ENCODE results near the gene ORAI2. TPM values are rescaled to one million over a fixed set of nuclear protein-coding genes. Genes with fewer than 3 reads are reported as not detected.

Gene ORAI2
- total RNA-seq, 4 donors from 2014 or later = 2.7 to 6.8 (median 6.4) TPM

DNA sequence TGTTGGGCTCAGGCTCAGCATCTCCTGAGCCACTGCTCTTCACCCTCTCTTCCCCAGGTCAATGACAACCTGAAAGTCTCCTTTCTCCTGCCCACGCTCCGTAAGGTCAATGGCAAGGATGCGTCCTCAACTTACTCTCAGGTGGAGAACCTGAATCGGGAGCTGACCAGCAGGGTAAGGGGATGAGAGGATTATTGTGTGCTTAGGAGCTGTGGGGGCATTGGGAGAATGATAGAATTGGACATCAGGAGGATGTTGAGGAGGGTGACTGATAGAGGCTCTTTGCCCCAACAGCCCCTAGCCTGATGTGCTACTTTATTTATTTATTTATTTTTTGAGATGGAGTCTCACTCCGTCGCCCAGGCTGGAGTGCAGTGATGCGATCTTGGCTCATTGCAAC is 32.7 kb downstream of the ORAI2 start:
- no peak for DNase-seq (ENCODE audit: low spot score in 2 of 2)
- 95% methylated on average over 7 of the region's 7 CpGs for WGBS, 2 donors
- H3K4me3 ChIP-seq (ENCODE audit: low read depth, poor library complexity, severe bottlenecking) = no peak overlapping the region
- intact Hi-C loops (cut with DNase I; ENCODE audit: low total_unique reads) = no loop called here
- TF ChIP-seq, protein P1, sequence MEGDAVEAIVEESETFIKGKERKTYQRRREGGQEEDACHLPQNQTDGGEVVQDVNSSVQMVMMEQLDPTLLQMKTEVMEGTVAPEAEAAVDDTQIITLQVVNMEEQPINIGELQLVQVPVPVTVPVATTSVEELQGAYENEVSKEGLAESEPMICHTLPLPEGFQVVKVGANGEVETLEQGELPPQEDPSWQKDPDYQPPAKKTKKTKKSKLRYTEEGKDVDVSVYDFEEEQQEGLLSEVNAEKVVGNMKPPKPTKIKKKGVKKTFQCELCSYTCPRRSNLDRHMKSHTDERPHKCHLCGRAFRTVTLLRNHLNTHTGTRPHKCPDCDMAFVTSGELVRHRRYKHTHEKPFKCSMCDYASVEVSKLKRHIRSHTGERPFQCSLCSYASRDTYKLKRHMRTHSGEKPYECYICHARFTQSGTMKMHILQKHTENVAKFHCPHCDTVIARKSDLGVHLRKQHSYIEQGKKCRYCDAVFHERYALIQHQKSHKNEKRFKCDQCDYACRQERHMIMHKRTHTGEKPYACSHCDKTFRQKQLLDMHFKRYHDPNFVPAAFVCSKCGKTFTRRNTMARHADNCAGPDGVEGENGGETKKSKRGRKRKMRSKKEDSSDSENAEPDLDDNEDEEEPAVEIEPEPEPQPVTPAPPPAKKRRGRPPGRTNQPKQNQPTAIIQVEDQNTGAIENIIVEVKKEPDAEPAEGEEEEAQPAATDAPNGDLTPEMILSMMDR (IDR thresholded peaks at IDR 0.05) = no peak
- no peak for TF ChIP-seq POLR2A (IDR thresholded peaks at IDR 0.05)

DNA sequence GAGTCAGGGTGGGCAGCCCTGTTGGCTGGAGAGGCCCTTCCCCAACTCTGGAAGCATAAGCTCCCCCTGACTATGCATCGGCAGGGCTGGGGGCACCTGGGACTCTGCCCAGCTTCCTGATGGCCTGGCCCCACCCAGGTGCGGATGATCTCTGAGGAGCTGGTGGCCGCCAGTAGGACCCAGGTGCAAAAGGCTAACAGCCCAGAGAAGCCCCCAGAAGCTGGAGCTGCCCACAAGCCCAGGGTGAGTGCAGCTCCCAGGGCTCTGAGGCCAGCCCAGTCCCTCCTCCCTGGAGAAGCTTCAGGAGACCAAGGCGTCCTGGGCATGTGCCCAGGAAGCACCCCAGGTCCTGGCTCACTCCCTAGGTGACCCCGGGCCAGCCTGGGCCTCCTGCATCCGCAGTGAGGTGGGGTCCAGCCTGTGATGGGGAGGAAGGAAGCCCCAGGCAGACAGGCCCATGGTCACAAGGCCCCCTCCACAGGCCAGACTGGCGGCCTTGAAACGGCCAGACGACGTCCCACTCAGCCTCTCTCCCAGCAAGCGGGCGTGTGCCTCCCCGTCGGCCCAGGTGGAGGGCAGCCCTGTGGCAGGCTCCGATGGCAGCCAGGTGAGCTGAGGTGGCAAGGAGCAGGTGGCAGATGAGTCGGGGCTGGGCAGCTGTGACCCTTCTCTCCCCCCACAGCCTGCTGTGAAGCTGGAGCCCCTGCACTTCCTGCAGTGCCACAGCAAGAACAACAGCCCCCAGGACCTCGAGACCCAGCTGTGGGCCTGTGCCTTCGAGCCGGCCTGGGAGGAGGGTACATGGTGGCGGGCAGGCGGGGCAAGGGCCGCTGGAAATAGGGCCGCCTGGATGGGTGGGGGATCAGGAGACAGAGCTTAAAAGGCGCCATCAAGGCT is 34.5 kb downstream of the ORAI2 start:
- H3K4me3 ChIP-seq (ENCODE audit: low read depth, poor library complexity, severe bottlenecking) = no peak overlapping the region
- no peak for TF ChIP-seq POLR2A (IDR thresholded peaks at IDR 0.05)
- TF ChIP-seq, protein P1 (IDR thresholded peaks at IDR 0.05) = no peak
- intact Hi-C loops (cut with DNase I; ENCODE audit: low total_unique reads) = no loop called here
- 90% methylated on average over 17 to 23 of the region's 24 CpGs for WGBS, 2 donors
- DNase-seq (ENCODE audit: low spot score in 2 of 2) = no peak

DNA sequence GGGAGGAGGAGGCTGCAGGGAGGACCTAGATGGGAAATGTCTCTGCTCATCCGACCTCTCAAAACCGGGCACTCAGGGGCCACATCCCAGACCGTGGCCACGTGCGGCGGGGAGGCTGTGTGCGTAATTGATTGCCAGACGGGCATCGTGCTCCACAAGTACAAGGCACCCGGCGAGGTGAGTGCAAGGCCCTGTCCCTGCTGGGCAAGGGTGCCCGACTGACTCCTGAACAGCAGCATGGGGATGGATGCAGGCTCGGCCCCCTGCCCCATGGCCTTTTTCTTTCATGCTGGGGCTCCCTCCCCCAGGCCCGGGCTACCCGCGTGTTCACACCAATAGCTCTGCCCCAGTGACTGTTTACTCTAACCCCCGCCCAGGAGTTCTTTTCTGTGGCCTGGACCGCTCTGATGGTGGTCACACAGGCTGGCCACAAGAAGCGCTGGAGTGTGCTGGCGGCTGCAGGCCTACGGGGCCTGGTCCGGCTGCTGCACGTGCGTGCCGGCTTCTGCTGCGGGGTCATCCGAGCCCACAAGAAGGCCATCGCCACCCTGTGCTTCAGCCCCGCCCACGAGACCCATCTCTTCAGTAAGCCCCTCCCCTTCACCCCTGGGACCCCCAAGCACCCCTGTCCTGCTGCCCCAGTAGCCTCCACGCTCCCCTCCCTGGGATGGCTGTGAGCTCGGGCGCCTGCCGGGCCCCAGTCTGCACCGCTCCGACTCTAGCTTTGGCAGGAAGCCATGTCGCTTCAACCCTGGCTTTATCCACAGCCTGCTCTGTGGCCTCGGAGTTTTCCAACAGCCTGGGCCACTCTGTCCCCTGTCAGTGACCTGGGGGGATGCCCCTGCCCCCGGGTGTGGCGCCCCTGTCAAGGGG is 35.3 kb downstream of the ORAI2 start:
- no peak overlapping the region for H3K4me3 ChIP-seq (ENCODE audit: low read depth, poor library complexity, severe bottlenecking)
- no peak for DNase-seq (ENCODE audit: low spot score in 2 of 2)
- 92 to 94% methylated on average over 39 to 40 of the region's 40 CpGs for WGBS, 2 donors
- intact Hi-C loops (cut with DNase I; ENCODE audit: low total_unique reads) = no loop called here
- no peak for TF ChIP-seq POLR2A (IDR thresholded peaks at IDR 0.05)
- TF ChIP-seq, protein P1 (IDR thresholded peaks at IDR 0.05) = no peak

DNA sequence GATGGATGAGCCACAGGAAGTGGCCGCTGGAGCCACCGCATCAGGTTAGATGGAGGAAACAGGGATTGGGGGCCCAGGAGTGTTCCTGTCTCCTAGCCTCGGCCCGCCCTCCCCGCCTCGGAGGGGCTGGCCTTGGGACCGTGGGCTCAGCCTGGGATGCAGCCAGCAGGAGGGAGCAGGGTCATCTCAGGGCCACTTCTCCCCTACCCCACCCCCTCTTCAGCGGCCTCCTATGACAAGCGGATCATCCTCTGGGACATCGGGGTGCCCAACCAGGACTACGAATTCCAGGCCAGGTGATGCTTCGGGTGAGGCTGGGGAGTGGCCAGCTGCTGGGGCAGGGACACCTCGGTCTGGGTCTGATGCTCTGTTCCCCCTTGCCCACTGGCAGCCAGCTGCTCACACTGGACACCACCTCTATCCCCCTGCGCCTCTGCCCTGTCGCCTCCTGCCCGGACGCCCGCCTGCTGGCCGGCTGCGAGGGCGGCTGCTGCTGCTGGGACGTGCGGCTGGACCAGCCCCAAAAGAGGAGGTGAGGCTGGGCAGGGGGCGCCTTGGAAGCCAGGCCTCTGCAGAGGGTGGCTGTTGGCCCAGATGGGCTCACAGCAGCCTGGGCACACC is 36.1 kb downstream of the ORAI2 start:
- H3K4me3 ChIP-seq (ENCODE audit: low read depth, poor library complexity, severe bottlenecking) = no peak overlapping the region
- 89 to 91% methylated on average over 21 to 24 of the region's 24 CpGs for WGBS, 2 donors
- no peak for TF ChIP-seq POLR2A (IDR thresholded peaks at IDR 0.05)
- TF ChIP-seq, protein P1 (IDR thresholded peaks at IDR 0.05) = no peak
- DNase-seq (ENCODE audit: low spot score in 2 of 2) = no peak
- intact Hi-C loops (cut with DNase I; ENCODE audit: low total_unique reads) = no loop called here

DNA sequence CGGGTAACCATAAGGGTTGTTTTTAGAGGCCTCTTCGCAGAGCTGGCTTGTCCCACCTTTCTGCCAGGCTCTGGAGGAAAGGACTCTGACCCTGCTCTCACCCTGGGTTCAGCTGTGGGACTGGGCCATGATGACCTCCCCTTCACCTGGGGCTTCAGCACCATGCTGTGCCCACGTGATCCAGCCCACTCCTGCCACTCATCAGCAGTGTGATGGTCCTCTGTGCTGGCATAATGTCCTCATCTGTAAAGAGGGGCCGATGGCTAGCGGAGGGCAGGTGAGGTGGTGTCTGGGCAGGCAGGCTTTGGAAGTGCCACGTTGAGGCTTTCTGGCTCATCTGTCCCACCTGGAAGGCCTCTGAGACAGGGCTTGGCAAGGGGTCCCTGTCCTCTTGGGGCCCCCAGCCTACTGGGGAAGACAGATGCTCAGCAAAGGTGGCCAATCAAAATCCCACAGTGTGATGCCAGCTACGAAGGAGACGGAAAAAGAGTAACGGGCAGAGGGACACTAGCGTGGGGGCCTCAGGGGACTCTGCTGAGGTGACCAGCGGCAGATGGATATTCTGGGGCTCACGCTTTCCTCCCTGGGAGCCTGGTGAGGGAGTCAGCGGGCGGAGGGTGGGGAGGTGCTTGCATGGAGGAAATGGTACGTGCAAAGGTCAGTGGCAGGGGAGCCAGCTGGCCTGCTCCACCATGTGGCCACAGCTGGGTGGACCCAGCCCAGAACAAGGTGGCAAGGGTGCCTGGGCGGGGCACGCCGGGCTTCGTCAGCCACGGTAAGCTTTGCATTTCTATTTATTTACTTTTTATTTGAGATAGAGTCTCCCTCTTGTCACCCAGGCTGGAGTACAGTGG is 36.8 kb downstream of the ORAI2 start:
- intact Hi-C loops (cut with DNase I; ENCODE audit: low total_unique reads) = no loop called here
- TF ChIP-seq, protein P1 (IDR thresholded peaks at IDR 0.05) = no peak
- no peak for TF ChIP-seq POLR2A (IDR thresholded peaks at IDR 0.05)
- 82 to 84% methylated on average over 18 to 20 of the region's 20 CpGs for WGBS, 2 donors
- H3K4me3 ChIP-seq (ENCODE audit: low read depth, poor library complexity, severe bottlenecking) = no peak overlapping the region
- no peak for DNase-seq (ENCODE audit: low spot score in 2 of 2)

Data from lower leg skin (tissue), 4 donors.